Measurements from ENCODE around the gene P2RX2. TPM values are rescaled to one million over a fixed set of nuclear protein-coding genes. Genes with fewer than 3 reads are reported as not detected.

P2RX2 gene
- not detected in 2 replicates for total RNA-seq
- long read RNA-seq = 0 reads

GRCh38 chr12:132618683-132619043, at the start of gene P2RX2:
TSS of gene P2RX2 (plus strand) at chr12:132618776. CDS start at chr12:132618817, 41 bp downstream.
- DNase-seq (ENCODE audit: extremely low spot score, unreplicated experiment) = no peak
- Mint-ChIP-seq H3K27ac (ENCODE audit: unreplicated experiment) (no peak within 1 kb of the TSS), H3K4me3 (ENCODE audit: unreplicated experiment) (peak within 1 kb of the TSS; percentile 44), H3K27me3 (ENCODE audit: unreplicated experiment) (peaks cover 25% of the 10 kb centered on the region), H3K36me3 (ENCODE audit: unreplicated experiment) (no peaks in the 10 kb centered on the region), H3K9me3 (ENCODE audit: unreplicated experiment) (no peaks in the 10 kb centered on the region), H3K4me1 (ENCODE audit: unreplicated experiment) (peaks cover 24% of the 10 kb centered on the region)
- no peak for TF ChIP-seq CTCF (IDR thresholded peaks at IDR 0.05)

- Mint-ChIP-seq H3K27ac (ENCODE audit: unreplicated experiment) (no peak overlapping the region), H3K4me1 (ENCODE audit: unreplicated experiment) (no peaks in the 10 kb centered on the region), H3K4me3 (ENCODE audit: unreplicated experiment) (no peak overlapping the region), H3K9me3 (ENCODE audit: unreplicated experiment) (no peaks in the 10 kb centered on the region), H3K27me3 (ENCODE audit: unreplicated experiment) (no peaks in the 10 kb centered on the region), H3K36me3 (ENCODE audit: unreplicated experiment) (no peaks in the 10 kb centered on the region)
- TF ChIP-seq CTCF (IDR thresholded peaks at IDR 0.05) = no peak
- no peak for DNase-seq (ENCODE audit: extremely low spot score, unreplicated experiment)
These were observed 49.6 kb upstream of the P2RX2 start for GRCh38 chr12:132568826-132569480.

GRCh38 chr12:132569856-132570480, 48.6 kb upstream of the P2RX2 start:
- Mint-ChIP-seq H3K27me3 (ENCODE audit: unreplicated experiment) (no peaks in the 10 kb centered on the region), H3K36me3 (ENCODE audit: unreplicated experiment) (peaks cover 2% of the 10 kb centered on the region), H3K9me3 (ENCODE audit: unreplicated experiment) (no peaks in the 10 kb centered on the region), H3K4me3 (ENCODE audit: unreplicated experiment) (no peak overlapping the region), H3K27ac (ENCODE audit: unreplicated experiment) (no peak overlapping the region), H3K4me1 (ENCODE audit: unreplicated experiment) (no peaks in the 10 kb centered on the region)
- DNase-seq (ENCODE audit: extremely low spot score, unreplicated experiment) = no peak
- no peak for TF ChIP-seq CTCF (IDR thresholded peaks at IDR 0.05)

GRCh38 chr12:132570635-132571034, 47.9 kb upstream of the P2RX2 start:
- Mint-ChIP-seq H3K4me1 (ENCODE audit: unreplicated experiment) (no peaks in the 10 kb centered on the region), H3K9me3 (ENCODE audit: unreplicated experiment) (no peaks in the 10 kb centered on the region), H3K36me3 (ENCODE audit: unreplicated experiment) (peaks cover 2% of the 10 kb centered on the region), H3K27ac (ENCODE audit: unreplicated experiment) (no peak overlapping the region), H3K27me3 (ENCODE audit: unreplicated experiment) (no peaks in the 10 kb centered on the region), H3K4me3 (ENCODE audit: unreplicated experiment) (no peak overlapping the region)
- TF ChIP-seq CTCF (IDR thresholded peaks at IDR 0.05) = no peak
- DNase-seq (ENCODE audit: extremely low spot score, unreplicated experiment) = no peak

GRCh38 chr12:132571051-132571450, 47.5 kb upstream of the P2RX2 start:
- Mint-ChIP-seq H3K27me3 (ENCODE audit: unreplicated experiment) (no peaks in the 10 kb centered on the region), H3K9me3 (ENCODE audit: unreplicated experiment) (no peaks in the 10 kb centered on the region), H3K4me1 (ENCODE audit: unreplicated experiment) (no peaks in the 10 kb centered on the region), H3K36me3 (ENCODE audit: unreplicated experiment) (peaks cover 2% of the 10 kb centered on the region), H3K4me3 (ENCODE audit: unreplicated experiment) (no peak overlapping the region), H3K27ac (ENCODE audit: unreplicated experiment) (no peak overlapping the region)
- no peak for DNase-seq (ENCODE audit: extremely low spot score, unreplicated experiment)
- TF ChIP-seq CTCF (IDR thresholded peaks at IDR 0.05) = no peak

Measured in osteocyte (in vitro differentiated cells).